SU-DHL-6 (cell line): ENCODE data around the gene PPP4R3A.
A peak's percentile ranks its signal among the peaks of the same experiment; 100 is the strongest.
"Not testable (repeated sequence)": the region's sequence is repeated elsewhere in the genome, so short reads cannot be mapped to it uniquely, and the experiment has no call there.

Experiments
- H2AFZ ChIP-seq: fragments of 200-600 bp; sonication (generic); 2 replicates; pipeline ENCODE4 v1.6.1; 2014; ENCODE audit warnings: low read depth, mild to moderate bottlenecking, moderate library complexity, mixed read lengths, antibody characterized with exemption, low read length; ENCODE audit not compliant: severe bottlenecking
- H3F3A ChIP-seq: fragments of 200-600 bp; shearing (Covaris generic); 2 replicates; pipeline ENCODE4 v1.6.0; 2016; ENCODE audit warnings: antibody characterized with exemption, mild to moderate bottlenecking; ENCODE audit not compliant: insufficient read depth
- H3K27ac ChIP-seq: fragments of 200-600 bp; sonication (generic); 2 replicates; pipeline ENCODE4 v1.5.1; 2016; ENCODE audit warnings: low read depth, mild to moderate bottlenecking, low read length, moderate library complexity, mixed read lengths
- H3K27me3 ChIP-seq: fragments of 200-600 bp; sonication (generic), shearing (Covaris generic); 2 replicates; pipeline ENCODE4 v1.6.0; 2014; ENCODE audit warnings: mild to moderate bottlenecking, low read length
- H3K36me3 ChIP-seq: fragments of 200-600 bp; sonication (generic); 2 replicates; pipeline ENCODE4 v1.6.1; 2014; ENCODE audit warnings: mild to moderate bottlenecking, low read length, mixed read lengths
- H3K4me2 ChIP-seq: fragments of 300-600, 200-600 bp; shearing (Covaris generic), sonication (generic); 2 replicates; pipeline ENCODE4 v1.6.0; 2014; ENCODE audit warnings: low read length, low read depth, mild to moderate bottlenecking; ENCODE audit not compliant: poor library complexity, severe bottlenecking
- H3K4me3 ChIP-seq: fragments of 200-600 bp; sonication (generic); 2 replicates; pipeline ENCODE4 v1.5.1; 2014; ENCODE audit warnings: antibody characterized with exemption, low read length, mild to moderate bottlenecking, mixed read lengths; ENCODE audit not compliant: insufficient read depth, poor library complexity, severe bottlenecking
- H3K79me2 ChIP-seq: fragments of 200-600 bp; sonication (generic); 2 replicates; pipeline ENCODE4 v1.6.1; 2014; ENCODE audit warnings: mild to moderate bottlenecking, low read length, moderate library complexity; ENCODE audit not compliant: insufficient read depth
- H3K9ac ChIP-seq: fragments of 200-600 bp; sonication (generic); 2 replicates; pipeline ENCODE4 v1.7.0; 2014; ENCODE audit warnings: mild to moderate bottlenecking, low read length
- H3K9me2 ChIP-seq: fragments of 200-600 bp; sonication (generic); replicated peaks from 2 replicates; pipeline ENCODE4 v1.6.1; 2014; ENCODE audit warnings: low read length; ENCODE audit not compliant: insufficient read depth
- H3K9me3 ChIP-seq: fragments of 200-600 bp; sonication (generic); 2 replicates; pipeline ENCODE4 v1.6.1; 2014; ENCODE audit warnings: low read length, mixed read lengths; ENCODE audit not compliant: insufficient read depth
- H4K20me1 ChIP-seq: fragments of 200-600 bp; sonication (generic); 2 replicates; pipeline ENCODE4 v1.6.1; 2014; ENCODE audit warnings: low read depth, mild to moderate bottlenecking, antibody characterized with exemption, low read length, moderate library complexity, mixed read lengths
- CTCF ChIP-seq: fragments of 200-600 bp; sonication (generic); IDR thresholded peaks from one replicate; pipeline ENCODE4 v1.5.1; 2017; ENCODE audit warnings: antibody characterized with exemption, mild to moderate bottlenecking, low read length, moderate library complexity; ENCODE audit not compliant: insufficient read depth, poor library complexity, severe bottlenecking
- EZH2phosphoT487 ChIP-seq: fragments of 200-600 bp; sonication (generic), shearing (Covaris generic); conservative IDR thresholded peaks from 2 replicates; pipeline ENCODE4 v1.6.1; 2018; ENCODE audit warnings: mild to moderate bottlenecking, antibody characterized with exemption, low read length, moderate library complexity, mixed read lengths

The PPP4R3A gene

GRCh38 chr14:91501348-91501747 lies 8.8 kb downstream of the PPP4R3A start:
- Histone ChIP-seq H3K4me2 (no peak overlapping the region), H4K20me1 (peaks cover 31% of the 10 kb centered on the region), H2AFZ (no peak overlapping the region), H3K36me3 (peaks cover 12% of the 10 kb centered on the region; the same call in 1 of the 2 replicates), H3K9ac (no peak overlapping the region), H3K79me2 (peaks cover 99% of the 10 kb centered on the region), H3K9me2 (no peaks in the 10 kb centered on the region), H3K27ac (no peak overlapping the region), H3K27me3 (no peaks in the 10 kb centered on the region), H3K9me3 (no peaks in the 10 kb centered on the region), H3F3A (peaks cover 24% of the 10 kb centered on the region), H3K4me3 (no peak overlapping the region)
- no peak for TF ChIP-seq EZH2phosphoT487
- no peak for TF ChIP-seq CTCF

GRCh38 chr14:91496790-91497189 lies 13.3 kb downstream of the PPP4R3A start:
- H3F3A ChIP-seq = peaks cover 57% of the 10 kb centered on the region
- H3K79me2 ChIP-seq = peaks cover 98% of the 10 kb centered on the region
- no peaks in the 10 kb centered on the region for H3K36me3 ChIP-seq
- no peaks in the 10 kb centered on the region for H3K9me3 ChIP-seq
- H3K27me3 ChIP-seq = no peaks in the 10 kb centered on the region
- peak overlapping the region; percentile 17 for H3K9ac ChIP-seq
- H2AFZ ChIP-seq = no peak overlapping the region
- peak overlapping the region; percentile 68 for H3K4me2 ChIP-seq
- H4K20me1 ChIP-seq = peaks cover 21% of the 10 kb centered on the region
- H3K9me2 ChIP-seq = no peaks in the 10 kb centered on the region
- peak overlapping the region; percentile 15 for H3K4me3 ChIP-seq
- no peak for TF ChIP-seq EZH2phosphoT487
- TF ChIP-seq CTCF = no peak
- H3K27ac ChIP-seq = peak overlapping the region; percentile 84

- H3K9me3 ChIP-seq, H3K27me3 ChIP-seq, H3K9me2 ChIP-seq, H3K36me3 ChIP-seq, H2AFZ ChIP-seq, H3K4me3 ChIP-seq: not testable (repeated sequence)
- Histone ChIP-seq H3F3A (peaks cover 59% of the 10 kb centered on the region), H3K79me2 (peaks cover 97% of the 10 kb centered on the region), H3K27ac (peak overlapping the region; percentile 84), H3K4me2 (peak overlapping the region; percentile 68), H4K20me1 (peaks cover 23% of the 10 kb centered on the region), H3K9ac (peak overlapping the region; percentile 1; the same call in 1 of the 2 replicates)
Observed at GRCh38 chr14:91494392-91495065, 15.6 kb downstream of the PPP4R3A start.

GRCh38 chr14:91493169-91493568 lies 16.9 kb downstream of the PPP4R3A start:
- TF ChIP-seq CTCF (no peak), EZH2phosphoT487 (no peak)
- Histone ChIP-seq H3K9ac (no peak overlapping the region), H3K36me3 (peaks cover 14% of the 10 kb centered on the region), H3K9me2 (no peaks in the 10 kb centered on the region), H3K27me3 (no peaks in the 10 kb centered on the region), H2AFZ (no peak overlapping the region), H4K20me1 (peaks cover 30% of the 10 kb centered on the region), H3K4me2 (peak overlapping the region; percentile 18), H3K4me3 (no peak overlapping the region), H3K27ac (peak overlapping the region; percentile 84), H3K9me3 (no peaks in the 10 kb centered on the region), H3F3A (peaks cover 67% of the 10 kb centered on the region), H3K79me2 (peaks cover 97% of the 10 kb centered on the region)
